HG02885 (cell line): Measurements from ENCODE around the gene LILRB1.
"Not testable (repeated sequence)": the region's sequence is repeated elsewhere in the genome, so short reads cannot be mapped to it uniquely, and the experiment has no call there.

Experiments
- ATAC-seq: cut with Tn5 transposase; IDR thresholded peaks from one replicate; pipeline ENCODE4 v1.9.1; 2021; ENCODE audit warnings: mild to moderate bottlenecking; ENCODE audit not compliant: unreplicated experiment, poor library complexity

LILRB1 gene

GRCh38 chr19:54660306-54660705 lies 30.0 kb downstream of the LILRB1 start:
- ATAC-seq, result no peak

GRCh38 chr19:54660964-54661363 lies 30.7 kb downstream of the LILRB1 start:
- no peak for ATAC-seq

- ATAC-seq, result no peak
Observed at GRCh38 chr19:54661846-54662481, 31.7 kb downstream of the LILRB1 start.

- ATAC-seq, result no peak
Observed at GRCh38 chr19:54662730-54663129, 32.4 kb downstream of the LILRB1 start, which contains the start of gene LILRB4. Gene LILRB4, plus strand, starts transcription at chr19:54662985. Its CDS starts 49 bp downstream, at chr19:54663034.

GRCh38 chr19:54665530-54665929 lies 35.2 kb downstream of the LILRB1 start:
- no peak for ATAC-seq

- ATAC-seq, result no peak
Observed at GRCh38 chr19:54667217-54667616, 36.9 kb downstream of the LILRB1 start.

GRCh38 chr19:54668353-54668752 lies 38.1 kb downstream of the LILRB1 start:
- ATAC-seq, result no peak

GRCh38 chr19:54670576-54671357 lies 40.5 kb downstream of the LILRB1 start:
- no peak for ATAC-seq

GRCh38 chr19:54673222-54673621 lies 42.9 kb downstream of the LILRB1 start:
- no peak for ATAC-seq

GRCh38 chr19:54674021-54674617 lies 43.8 kb downstream of the LILRB1 start:
- ATAC-seq, result no peak

GRCh38 chr19:54676210-54676834 lies 46.0 kb downstream of the LILRB1 start:
- not testable (repeated sequence) for ATAC-seq

- no peak for ATAC-seq
Observed at GRCh38 chr19:54677217-54677616, 46.9 kb downstream of the LILRB1 start.

GRCh38 chr19:54681596-54681995 lies 51.3 kb downstream of the LILRB1 start:
- ATAC-seq, result not testable (repeated sequence)

- no peak for ATAC-seq
Observed at GRCh38 chr19:54682306-54682856, 52.1 kb downstream of the LILRB1 start.

- ATAC-seq, result no peak
Observed at GRCh38 chr19:54684527-54684926, 54.2 kb downstream of the LILRB1 start.
